ENCODE results near the gene ASPHD2.

ASPHD2 gene

DNA sequence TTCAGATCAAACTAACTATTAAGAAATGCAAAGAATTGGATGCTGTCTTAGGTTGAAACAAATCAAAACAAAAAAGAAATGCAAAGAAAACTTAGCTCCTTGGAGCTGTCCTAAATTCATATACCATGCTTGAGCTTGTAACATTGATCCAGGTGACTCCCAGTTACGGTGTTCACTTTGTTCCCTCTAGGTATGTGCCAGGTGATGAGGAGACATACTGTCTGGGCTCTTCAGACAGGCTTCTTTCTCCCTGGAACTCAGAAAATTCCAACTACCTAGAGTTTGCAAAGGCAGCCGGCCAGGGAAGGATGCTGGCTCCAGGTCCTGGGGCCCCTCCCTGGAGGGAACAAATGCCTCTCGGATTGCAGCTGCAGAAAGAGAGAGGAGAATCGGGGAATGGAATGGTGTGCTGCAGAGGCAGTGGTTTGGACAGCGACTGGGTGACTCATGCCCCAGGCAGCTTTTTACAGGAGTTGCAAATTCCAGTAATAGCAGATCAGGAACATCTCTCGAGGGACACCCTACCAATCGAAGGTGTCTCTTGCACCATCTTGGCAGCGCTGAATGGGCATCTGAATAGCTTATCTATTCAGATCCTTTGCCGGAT, 12.3 kb upstream of the ASPHD2 start:
- no peak overlapping the region for H3K4me3 ChIP-seq (ENCODE audit: low read length)

DNA sequence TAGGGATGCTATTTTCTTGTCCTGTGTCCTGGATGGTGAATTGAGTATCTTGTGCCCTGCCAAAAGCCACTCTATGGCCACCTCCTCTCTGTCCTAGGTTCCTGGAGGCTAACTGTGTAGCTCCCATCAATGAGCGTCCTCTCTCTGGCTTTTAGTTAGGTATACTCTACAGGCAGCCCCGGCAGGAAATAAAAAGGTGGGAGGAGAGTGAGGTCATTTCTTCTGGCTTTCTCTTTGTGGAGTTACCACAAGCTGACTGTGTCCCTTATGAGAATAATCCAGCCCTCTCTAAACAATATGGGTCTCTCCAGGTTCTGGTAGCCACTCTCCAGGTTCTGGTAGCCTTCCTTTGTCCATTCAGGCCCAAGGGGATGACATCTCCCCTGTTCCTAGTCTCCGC, 11.7 kb upstream of the ASPHD2 start:
- Histone ChIP-seq H3K27ac (ENCODE audit: low read length) (no peak overlapping the region), H3K27me3 (ENCODE audit: control insufficient read depth, insufficient read depth, low read length) (no peaks in the 10 kb centered on the region), H3K4me1 (ENCODE audit: control insufficient read depth, insufficient read depth, low read length) (peaks cover 5% of the 10 kb centered on the region), H3K9me3 (ENCODE audit: control insufficient read depth, insufficient read depth, low read length) (no peaks in the 10 kb centered on the region), H3K36me3 (ENCODE audit: control insufficient read depth, insufficient read depth, low read length) (no peaks in the 10 kb centered on the region), H3K4me3 (ENCODE audit: low read length) (no peak overlapping the region)
- no CpG with 5 or more reads among the region's 3 CpGs for WGBS (ENCODE audit: insufficient coverage, insufficient read length)
- no peak for DNase-seq (ENCODE audit: low read depth, low spot score)

More for the DNA sequence above, 12.3 kb upstream of the ASPHD2 start:
- no peaks in the 10 kb centered on the region for H3K27me3 ChIP-seq (ENCODE audit: control insufficient read depth, insufficient read depth, low read length)
- no CpG with 5 or more reads among the region's 9 CpGs for WGBS (ENCODE audit: insufficient coverage, insufficient read length)
- no peaks in the 10 kb centered on the region for H3K36me3 ChIP-seq (ENCODE audit: control insufficient read depth, insufficient read depth, low read length)
- no peak overlapping the region for H3K27ac ChIP-seq (ENCODE audit: low read length)
- no peaks in the 10 kb centered on the region for H3K9me3 ChIP-seq (ENCODE audit: control insufficient read depth, insufficient read depth, low read length)
- no peak for DNase-seq (ENCODE audit: low read depth, low spot score)
- H3K4me1 ChIP-seq (ENCODE audit: control insufficient read depth, insufficient read depth, low read length): peaks cover 5% of the 10 kb centered on the region

GRCh38 chr22:26418620-26419019, 10.4 kb upstream of the ASPHD2 start:
- Histone ChIP-seq H3K9me3 (ENCODE audit: control insufficient read depth, insufficient read depth, low read length) (no peaks in the 10 kb centered on the region), H3K27me3 (ENCODE audit: control insufficient read depth, insufficient read depth, low read length) (no peaks in the 10 kb centered on the region), H3K4me1 (ENCODE audit: control insufficient read depth, insufficient read depth, low read length) (peaks cover 5% of the 10 kb centered on the region), H3K4me3 (ENCODE audit: low read length) (no peak overlapping the region), H3K36me3 (ENCODE audit: control insufficient read depth, insufficient read depth, low read length) (no peaks in the 10 kb centered on the region), H3K27ac (ENCODE audit: low read length) (no peak overlapping the region)
- no peak for DNase-seq (ENCODE audit: low read depth, low spot score)
- WGBS (ENCODE audit: insufficient coverage, insufficient read length): no CpG with 5 or more reads among the region's 3 CpGs

GRCh38 chr22:26426924-26427323, 2.1 kb upstream of the ASPHD2 start:
- Histone ChIP-seq H3K4me3 (ENCODE audit: low read length) (no peak overlapping the region), H3K4me1 (ENCODE audit: control insufficient read depth, insufficient read depth, low read length) (0 out of 2 replicates have a peak, but pooled peaks cover 2% of the 10 kb centered on the region), H3K9me3 (ENCODE audit: control insufficient read depth, insufficient read depth, low read length) (no peaks in the 10 kb centered on the region), H3K27ac (ENCODE audit: low read length) (no peak overlapping the region), H3K27me3 (ENCODE audit: control insufficient read depth, insufficient read depth, low read length) (no peaks in the 10 kb centered on the region), H3K36me3 (ENCODE audit: control insufficient read depth, insufficient read depth, low read length) (no peaks in the 10 kb centered on the region)
- no peak for DNase-seq (ENCODE audit: low read depth, low spot score)

- WGBS (ENCODE audit: insufficient coverage, insufficient read length): no CpG with 5 or more reads among the region's 50 CpGs
- H3K4me3 ChIP-seq (ENCODE audit: low read length): peak overlapping the region; percentile 65
Measured at GRCh38 chr22:26429458-26430286, 612 bp downstream of the ASPHD2 start.

DNA sequence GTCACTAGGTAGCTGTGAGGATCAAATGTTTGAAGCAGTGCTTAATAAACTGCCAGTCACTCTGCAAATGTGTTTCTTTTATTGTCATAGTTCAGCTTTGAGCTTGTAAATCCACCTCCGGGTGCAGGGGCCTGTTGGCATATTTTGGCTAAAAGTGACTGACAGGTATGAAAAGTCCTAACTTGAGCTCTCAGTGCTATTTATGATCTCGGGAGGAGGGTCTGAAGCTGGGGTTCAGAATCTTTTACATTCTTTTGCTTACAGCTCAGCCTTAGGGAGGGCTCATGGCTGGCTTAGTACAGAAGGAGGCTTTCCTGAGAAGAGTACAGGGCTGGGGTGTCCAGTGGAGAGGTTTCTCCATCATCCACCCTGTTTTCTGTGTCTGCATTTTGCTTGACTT, 1.5 kb downstream of the ASPHD2 start:
- no peaks in the 10 kb centered on the region for H3K27me3 ChIP-seq (ENCODE audit: control insufficient read depth, insufficient read depth, low read length)
- H3K9me3 ChIP-seq (ENCODE audit: control insufficient read depth, insufficient read depth, low read length): no peaks in the 10 kb centered on the region
- DNase-seq (ENCODE audit: low read depth, low spot score): no peak
- 0 out of 2 replicates have a peak, but pooled peaks cover 2% of the 10 kb centered on the region for H3K4me1 ChIP-seq (ENCODE audit: control insufficient read depth, insufficient read depth, low read length)
- peaks cover 9% of the 10 kb centered on the region; the same call in 1 of the 2 replicates for H3K36me3 ChIP-seq (ENCODE audit: control insufficient read depth, insufficient read depth, low read length)
- H3K27ac ChIP-seq (ENCODE audit: low read length): no peak overlapping the region
- H3K4me3 ChIP-seq (ENCODE audit: low read length): no peak overlapping the region
- WGBS (ENCODE audit: insufficient coverage, insufficient read length): no CpG with 5 or more reads among the region's 2 CpGs

More at GRCh38 chr22:26429458-26430286, 612 bp downstream of the ASPHD2 start:
- H3K4me1 ChIP-seq (ENCODE audit: control insufficient read depth, insufficient read depth, low read length): 0 out of 2 replicates have a peak, but pooled peaks cover 2% of the 10 kb centered on the region
- peaks cover 9% of the 10 kb centered on the region; the same call in 1 of the 2 replicates for H3K36me3 ChIP-seq (ENCODE audit: control insufficient read depth, insufficient read depth, low read length)
- no peak for DNase-seq (ENCODE audit: low read depth, low spot score)
- no peaks in the 10 kb centered on the region for H3K27me3 ChIP-seq (ENCODE audit: control insufficient read depth, insufficient read depth, low read length)
- no peak overlapping the region for H3K27ac ChIP-seq (ENCODE audit: low read length)
- H3K9me3 ChIP-seq (ENCODE audit: control insufficient read depth, insufficient read depth, low read length): no peaks in the 10 kb centered on the region

- no CpG with 5 or more reads among the region's 13 CpGs for WGBS (ENCODE audit: insufficient coverage, insufficient read length)
- H3K4me1 ChIP-seq (ENCODE audit: control insufficient read depth, insufficient read depth, low read length): 0 out of 2 replicates have a peak, but pooled peaks cover 2% of the 10 kb centered on the region
- H3K27ac ChIP-seq (ENCODE audit: low read length): no peak overlapping the region
- H3K4me3 ChIP-seq (ENCODE audit: low read length): no peak overlapping the region
- no peak for DNase-seq (ENCODE audit: low read depth, low spot score)
- no peaks in the 10 kb centered on the region for H3K9me3 ChIP-seq (ENCODE audit: control insufficient read depth, insufficient read depth, low read length)
- no peaks in the 10 kb centered on the region for H3K27me3 ChIP-seq (ENCODE audit: control insufficient read depth, insufficient read depth, low read length)
- peaks cover 9% of the 10 kb centered on the region; the same call in 1 of the 2 replicates for H3K36me3 ChIP-seq (ENCODE audit: control insufficient read depth, insufficient read depth, low read length)
Measured at GRCh38 chr22:26431261-26431995, 2.4 kb downstream of the ASPHD2 start.

- no CpG with 5 or more reads among the region's 3 CpGs for WGBS (ENCODE audit: insufficient coverage, insufficient read length)
- no peak for DNase-seq (ENCODE audit: low read depth, low spot score)
Measured at GRCh38 chr22:26432619-26433311, 3.7 kb downstream of the ASPHD2 start.

GRCh38 chr22:26433805-26434204, 4.7 kb downstream of the ASPHD2 start:
- Histone ChIP-seq H3K27me3 (ENCODE audit: control insufficient read depth, insufficient read depth, low read length) (no peaks in the 10 kb centered on the region), H3K4me1 (ENCODE audit: control insufficient read depth, insufficient read depth, low read length) (0 out of 2 replicates have a peak, but pooled peaks cover 2% of the 10 kb centered on the region), H3K36me3 (ENCODE audit: control insufficient read depth, insufficient read depth, low read length) (peaks cover 9% of the 10 kb centered on the region; the same call in 1 of the 2 replicates), H3K27ac (ENCODE audit: low read length) (no peak overlapping the region), H3K9me3 (ENCODE audit: control insufficient read depth, insufficient read depth, low read length) (no peaks in the 10 kb centered on the region), H3K4me3 (ENCODE audit: low read length) (no peak overlapping the region)
- DNase-seq (ENCODE audit: low read depth, low spot score): no peak
- no CpG with 5 or more reads among the region's 25 CpGs for WGBS (ENCODE audit: insufficient coverage, insufficient read length)

More at GRCh38 chr22:26432619-26433311, 3.7 kb downstream of the ASPHD2 start:
- H3K27me3 ChIP-seq (ENCODE audit: control insufficient read depth, insufficient read depth, low read length): no peaks in the 10 kb centered on the region
- H3K27ac ChIP-seq (ENCODE audit: low read length): no peak overlapping the region
- H3K4me3 ChIP-seq (ENCODE audit: low read length): no peak overlapping the region
- peaks cover 9% of the 10 kb centered on the region; the same call in 1 of the 2 replicates for H3K36me3 ChIP-seq (ENCODE audit: control insufficient read depth, insufficient read depth, low read length)
- H3K4me1 ChIP-seq (ENCODE audit: control insufficient read depth, insufficient read depth, low read length): 0 out of 2 replicates have a peak, but pooled peaks cover 2% of the 10 kb centered on the region
- H3K9me3 ChIP-seq (ENCODE audit: control insufficient read depth, insufficient read depth, low read length): no peaks in the 10 kb centered on the region
